NCI-H1694 (cell line): ENCODE data around the gene LRRC43.

Experiments
- DNase-seq: peaks from one replicate; lab custom pipeline; 2025; lab: John Stamatoyannopoulos, UW

LRRC43 gene

GRCh38 chr12:122182887-122183587 lies at the start of gene LRRC43:
Gene LRRC43 (plus strand): TSS chr12:122183123. CDS start chr12:122183145, 22 bp downstream.
- DNase-seq, result peak; percentile 7

GRCh38 chr12:122133192-122133950 lies 49.6 kb upstream of the LRRC43 start:
- DNase-seq, result no peak

- no peak for DNase-seq
Measured at GRCh38 chr12:122135437-122136031, 47.4 kb upstream of the LRRC43 start.

GRCh38 chr12:122137229-122137628 lies 45.7 kb upstream of the LRRC43 start:
- DNase-seq, result no peak

- no peak for DNase-seq
Measured at GRCh38 chr12:122137681-122138080, 45.2 kb upstream of the LRRC43 start.

GRCh38 chr12:122138181-122138580 lies 44.7 kb upstream of the LRRC43 start:
- DNase-seq, result no peak

- no peak for DNase-seq
Measured at GRCh38 chr12:122138616-122139015, 44.3 kb upstream of the LRRC43 start.

GRCh38 chr12:122139266-122139665 lies 43.7 kb upstream of the LRRC43 start:
- DNase-seq, result no peak

- DNase-seq, result no peak
Measured at GRCh38 chr12:122139941-122140340, 43.0 kb upstream of the LRRC43 start.

GRCh38 chr12:122140467-122141257 lies 42.3 kb upstream of the LRRC43 start:
- DNase-seq, result no peak

- no peak for DNase-seq
Measured at GRCh38 chr12:122141911-122142725, 40.8 kb upstream of the LRRC43 start.

- DNase-seq, result no peak
Measured at GRCh38 chr12:122142857-122143256, 40.1 kb upstream of the LRRC43 start.

- DNase-seq, result no peak
Measured at GRCh38 chr12:122144885-122145284, 38.0 kb upstream of the LRRC43 start.

GRCh38 chr12:122145505-122146330 lies 37.2 kb upstream of the LRRC43 start:
- DNase-seq, result no peak

- no peak for DNase-seq
Measured at GRCh38 chr12:122147514-122148290, 35.2 kb upstream of the LRRC43 start.

- no peak for DNase-seq
Measured at GRCh38 chr12:122148657-122149056, 34.3 kb upstream of the LRRC43 start.

GRCh38 chr12:122150127-122150681 lies 32.7 kb upstream of the LRRC43 start:
- no peak for DNase-seq

GRCh38 chr12:122152754-122153153 lies 30.2 kb upstream of the LRRC43 start:
- DNase-seq, result no peak

- no peak for DNase-seq
Measured at GRCh38 chr12:122155705-122156104, 27.2 kb upstream of the LRRC43 start.
